ENCODE data around the gene DDX56.

Gene DDX56

DNA sequence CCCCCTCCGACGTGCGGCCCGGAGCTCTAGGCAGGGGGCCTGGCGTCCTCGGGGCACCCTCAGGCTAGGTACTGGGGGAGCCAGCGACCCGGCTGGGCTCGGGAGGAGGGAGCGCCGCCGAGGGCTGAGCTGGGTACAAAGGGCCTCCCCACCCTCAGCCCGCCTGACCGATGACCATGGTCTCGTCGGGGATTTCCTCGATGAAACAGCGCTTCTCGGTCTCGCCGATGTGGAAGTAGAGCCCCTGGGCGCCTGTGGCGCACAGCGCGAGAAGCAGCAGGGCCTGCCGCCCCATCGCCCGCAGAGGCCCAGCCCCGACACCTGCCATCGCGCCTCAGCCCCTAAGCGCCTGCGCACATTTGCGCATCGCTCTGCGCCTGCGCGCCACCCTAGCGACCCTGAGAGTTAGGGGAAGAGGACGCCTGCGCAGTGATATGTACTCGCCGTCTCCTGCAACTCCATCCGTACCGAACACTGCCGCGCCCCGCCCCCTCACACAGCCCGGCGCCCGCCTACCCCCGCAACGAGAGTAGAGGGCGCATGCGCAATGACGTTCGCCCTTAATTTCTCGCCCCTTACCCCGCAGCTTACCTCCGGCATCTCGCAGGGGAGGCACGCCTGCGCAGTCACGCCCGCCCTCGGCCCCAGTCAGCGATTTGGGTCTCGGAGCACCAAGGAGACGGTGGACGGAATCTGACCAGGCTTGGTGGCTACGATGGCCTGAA is 8.3 kb upstream of the DDX56 start, which contains the start of gene TMED4:
Gene TMED4 (minus strand): TSS at position 353 of the 725 bp plus-strand sequence. CDS start 25 bp downstream, at position 328.
- Histone ChIP-seq H3K9me3 (ENCODE audit: low read length) (no peaks in the 10 kb centered on the region), H3K4me1 (ENCODE audit: insufficient read depth, low read length) (peaks cover 10% of the 10 kb centered on the region), H3K27me3 (ENCODE audit: insufficient read depth, low read length) (no peaks in the 10 kb centered on the region), H3K36me3 (ENCODE audit: insufficient read depth, low read length) (peaks cover 26% of the 10 kb centered on the region), H2AFZ (ENCODE audit: low read depth, low read length) (peak within 1 kb of the TSS; percentile 36), H3K4me3 (ENCODE audit: low read length) (peak within 1 kb of the TSS; percentile 86)

GRCh38 chr7:44580945-44581878 is 7.5 kb upstream of the DDX56 start:
- H3K36me3 ChIP-seq (ENCODE audit: insufficient read depth, low read length) = peaks cover 27% of the 10 kb centered on the region
- H3K9me3 ChIP-seq (ENCODE audit: low read length) = no peaks in the 10 kb centered on the region
- peak overlapping the region; percentile 86 for H3K4me3 ChIP-seq (ENCODE audit: low read length)
- H3K4me1 ChIP-seq (ENCODE audit: insufficient read depth, low read length) = peaks cover 10% of the 10 kb centered on the region
- no peak overlapping the region for H2AFZ ChIP-seq (ENCODE audit: low read depth, low read length)
- no peaks in the 10 kb centered on the region for H3K27me3 ChIP-seq (ENCODE audit: insufficient read depth, low read length)

GRCh38 chr7:44576228-44576627 is 2.5 kb upstream of the DDX56 start:
- peaks cover 25% of the 10 kb centered on the region for H3K4me1 ChIP-seq (ENCODE audit: insufficient read depth, low read length)
- H3K27me3 ChIP-seq (ENCODE audit: insufficient read depth, low read length) = no peaks in the 10 kb centered on the region
- no peak overlapping the region for H2AFZ ChIP-seq (ENCODE audit: low read depth, low read length)
- peaks cover 56% of the 10 kb centered on the region for H3K36me3 ChIP-seq (ENCODE audit: insufficient read depth, low read length)
- H3K4me3 ChIP-seq (ENCODE audit: low read length) = no peak overlapping the region
- no peaks in the 10 kb centered on the region for H3K9me3 ChIP-seq (ENCODE audit: low read length)

- Histone ChIP-seq H3K9me3 (ENCODE audit: low read length) (no peaks in the 10 kb centered on the region), H3K4me1 (ENCODE audit: insufficient read depth, low read length) (peaks cover 19% of the 10 kb centered on the region), H3K27me3 (ENCODE audit: insufficient read depth, low read length) (no peaks in the 10 kb centered on the region), H2AFZ (ENCODE audit: low read depth, low read length) (no peak overlapping the region), H3K36me3 (ENCODE audit: insufficient read depth, low read length) (peaks cover 61% of the 10 kb centered on the region), H3K4me3 (ENCODE audit: low read length) (peak overlapping the region; percentile 91)
These were observed 1.3 kb upstream of the DDX56 start for GRCh38 chr7:44575054-44575453.

DNA sequence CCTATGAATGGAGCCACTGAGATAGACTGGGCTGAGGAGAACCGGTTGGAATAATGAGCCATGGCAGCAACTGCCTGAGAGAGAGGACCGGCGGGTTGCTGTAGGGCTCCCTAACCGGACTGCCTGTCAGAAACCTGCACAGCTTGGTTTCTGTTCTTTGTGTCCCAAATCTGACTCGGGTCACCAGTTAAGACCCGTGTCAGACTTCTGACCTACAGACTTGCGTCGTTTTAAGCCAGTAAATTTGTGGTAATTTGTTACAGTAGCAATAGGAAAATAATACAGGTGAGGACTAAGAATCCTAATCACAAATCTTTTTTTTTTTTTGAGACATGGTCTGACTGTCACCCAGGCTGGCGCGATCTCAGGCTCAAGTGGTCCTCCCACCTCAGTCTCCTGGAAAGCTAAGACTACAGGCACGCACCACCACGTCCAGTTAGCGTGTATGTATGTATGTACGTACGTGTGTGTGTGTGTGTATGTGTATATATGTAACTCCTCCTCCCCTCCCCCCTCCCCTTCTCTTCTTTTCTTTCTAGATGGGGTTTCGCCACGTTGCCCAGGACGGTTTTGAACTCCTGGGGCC is 672 bp upstream of the DDX56 start:
- H3K27me3 ChIP-seq (ENCODE audit: insufficient read depth, low read length) = no peaks in the 10 kb centered on the region
- H3K4me3 ChIP-seq (ENCODE audit: low read length) = peak overlapping the region; percentile 91
- H3K4me1 ChIP-seq (ENCODE audit: insufficient read depth, low read length) = peaks cover 19% of the 10 kb centered on the region
- H2AFZ ChIP-seq (ENCODE audit: low read depth, low read length) = no peak overlapping the region
- no peaks in the 10 kb centered on the region for H3K9me3 ChIP-seq (ENCODE audit: low read length)
- peaks cover 61% of the 10 kb centered on the region for H3K36me3 ChIP-seq (ENCODE audit: insufficient read depth, low read length)

GRCh38 chr7:44572771-44573170 is 937 bp downstream of the DDX56 start:
- H3K27me3 ChIP-seq (ENCODE audit: insufficient read depth, low read length) = no peaks in the 10 kb centered on the region
- peak overlapping the region; percentile 91 for H3K4me3 ChIP-seq (ENCODE audit: low read length)
- H3K36me3 ChIP-seq (ENCODE audit: insufficient read depth, low read length) = peaks cover 65% of the 10 kb centered on the region

DNA sequence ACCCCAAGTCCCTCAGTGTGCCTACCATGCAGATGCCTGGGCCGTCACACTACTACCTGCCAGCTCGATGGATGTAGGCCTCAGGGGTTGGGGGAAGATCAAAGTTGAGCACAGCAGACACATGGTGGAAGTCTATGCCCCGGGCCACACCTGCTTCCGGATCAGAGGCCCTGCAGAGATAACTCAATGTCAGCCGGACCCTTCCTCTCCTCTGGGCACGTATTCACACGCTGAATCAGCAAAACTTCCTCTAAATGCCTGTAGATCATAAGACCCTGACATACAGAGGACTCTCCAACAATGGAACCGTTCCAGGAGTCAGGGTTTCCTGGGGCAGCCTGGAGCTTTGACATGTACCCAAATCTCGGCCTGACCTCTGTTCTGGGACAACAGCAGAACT is 3.7 kb downstream of the DDX56 start:
- Histone ChIP-seq H3K4me1 (ENCODE audit: insufficient read depth, low read length) (peaks cover 19% of the 10 kb centered on the region), H3K4me3 (ENCODE audit: low read length) (no peak overlapping the region), H3K36me3 (ENCODE audit: insufficient read depth, low read length) (peaks cover 72% of the 10 kb centered on the region), H3K9me3 (ENCODE audit: low read length) (no peaks in the 10 kb centered on the region), H3K27me3 (ENCODE audit: insufficient read depth, low read length) (no peaks in the 10 kb centered on the region), H2AFZ (ENCODE audit: low read depth, low read length) (no peak overlapping the region)

More at GRCh38 chr7:44572771-44573170, 937 bp downstream of the DDX56 start:
- Histone ChIP-seq H3K9me3 (ENCODE audit: low read length) (no peaks in the 10 kb centered on the region), H2AFZ (ENCODE audit: low read depth, low read length) (no peak overlapping the region), H3K4me1 (ENCODE audit: insufficient read depth, low read length) (peaks cover 19% of the 10 kb centered on the region)

DNA sequence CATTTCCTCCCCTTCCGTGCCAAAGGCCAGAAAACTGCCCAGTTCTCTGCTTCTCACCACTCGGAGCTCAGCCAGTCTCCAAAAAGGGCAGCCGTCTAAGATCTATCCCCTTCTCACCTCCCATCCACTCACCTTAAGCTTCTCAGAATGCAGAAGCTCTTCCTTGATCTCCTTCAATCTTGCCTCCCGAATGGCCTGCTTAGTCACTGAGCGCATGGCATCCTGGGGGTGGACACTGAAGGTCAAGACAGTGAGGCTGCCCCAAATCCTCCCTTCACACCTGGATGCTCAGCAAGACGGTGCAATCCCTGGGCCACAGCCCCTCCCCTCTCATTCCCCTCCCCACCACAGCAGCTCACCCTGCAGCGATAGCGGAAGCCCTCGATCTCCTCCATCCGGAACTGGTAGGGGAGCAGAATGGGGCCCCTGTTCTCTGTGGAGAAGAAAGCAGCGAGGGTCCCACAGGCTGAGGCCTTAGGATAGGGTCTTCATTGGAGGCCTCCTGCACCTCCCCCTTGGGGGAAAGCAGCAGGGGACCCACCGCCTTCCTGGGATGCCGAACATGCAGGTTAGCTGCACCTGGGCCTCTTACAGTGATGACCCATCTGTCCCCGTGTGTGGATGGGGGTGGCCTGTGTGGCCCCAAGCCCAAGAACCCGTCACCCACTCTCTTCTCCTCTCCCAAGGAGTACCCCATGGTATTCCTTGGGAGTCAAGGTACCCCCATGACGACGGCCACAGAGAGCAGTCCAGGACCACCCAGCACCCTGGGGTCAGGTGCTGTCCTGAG is 4.7 kb downstream of the DDX56 start:
- H3K36me3 ChIP-seq (ENCODE audit: insufficient read depth, low read length) = peaks cover 80% of the 10 kb centered on the region
- no peak overlapping the region for H3K4me3 ChIP-seq (ENCODE audit: low read length)
- H3K27me3 ChIP-seq (ENCODE audit: insufficient read depth, low read length) = no peaks in the 10 kb centered on the region
- peaks cover 12% of the 10 kb centered on the region for H3K4me1 ChIP-seq (ENCODE audit: insufficient read depth, low read length)
- no peak overlapping the region for H2AFZ ChIP-seq (ENCODE audit: low read depth, low read length)
- H3K9me3 ChIP-seq (ENCODE audit: low read length) = no peaks in the 10 kb centered on the region

DNA sequence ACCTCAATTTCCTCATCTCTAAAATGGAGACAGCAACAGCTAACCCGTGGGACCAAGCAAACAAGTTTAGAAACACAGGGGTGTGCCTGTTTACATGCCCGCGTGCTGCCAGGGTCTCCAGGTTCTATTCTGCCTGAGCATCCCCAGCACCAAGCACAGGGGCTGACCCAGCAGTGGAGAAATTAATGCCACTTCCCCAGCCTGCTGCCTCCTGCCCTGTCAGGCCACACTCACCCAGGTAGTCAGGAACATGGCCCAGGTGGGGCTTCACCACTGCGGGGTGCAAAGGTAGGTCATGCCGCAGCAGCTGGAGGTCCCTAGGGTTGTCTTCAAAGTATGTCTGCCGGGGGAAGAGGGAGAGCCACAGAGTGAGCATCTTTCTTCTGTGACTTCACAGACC is 5.8 kb downstream of the DDX56 start:
- H3K9me3 ChIP-seq (ENCODE audit: low read length) = no peaks in the 10 kb centered on the region

DNA sequence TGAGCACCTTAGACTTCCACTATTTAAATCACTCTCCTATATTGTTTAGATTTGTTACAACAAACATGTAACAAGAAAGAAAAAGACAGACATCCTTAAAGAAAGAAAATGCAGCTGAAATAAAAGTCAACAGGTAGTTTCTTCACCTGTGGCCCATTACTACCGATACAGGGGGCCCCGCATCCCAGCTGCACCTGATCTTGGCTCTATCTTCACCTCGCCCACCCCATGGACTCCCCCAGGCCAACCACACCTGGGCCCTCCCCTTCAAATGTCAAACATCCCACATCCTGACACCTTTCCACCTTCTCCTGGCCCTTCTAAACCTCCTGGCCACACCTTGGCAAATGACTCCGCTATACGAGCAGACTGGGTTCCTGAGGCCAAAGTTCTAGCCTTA is 7.0 kb downstream of the DDX56 start:
- Histone ChIP-seq H3K9me3 (ENCODE audit: low read length) (no peaks in the 10 kb centered on the region), H3K27me3 (ENCODE audit: insufficient read depth, low read length) (no peaks in the 10 kb centered on the region), H3K36me3 (ENCODE audit: insufficient read depth, low read length) (peaks cover 68% of the 10 kb centered on the region), H2AFZ (ENCODE audit: low read depth, low read length) (no peak overlapping the region), H3K4me3 (ENCODE audit: low read length) (no peak overlapping the region), H3K4me1 (ENCODE audit: insufficient read depth, low read length) (no peaks in the 10 kb centered on the region)

More for the DNA sequence above, 5.8 kb downstream of the DDX56 start:
- no peak overlapping the region for H2AFZ ChIP-seq (ENCODE audit: low read depth, low read length)
- H3K4me1 ChIP-seq (ENCODE audit: insufficient read depth, low read length) = peaks cover 5% of the 10 kb centered on the region
- H3K36me3 ChIP-seq (ENCODE audit: insufficient read depth, low read length) = peaks cover 80% of the 10 kb centered on the region
- H3K4me3 ChIP-seq (ENCODE audit: low read length) = no peak overlapping the region
- H3K27me3 ChIP-seq (ENCODE audit: insufficient read depth, low read length) = no peaks in the 10 kb centered on the region

DNA sequence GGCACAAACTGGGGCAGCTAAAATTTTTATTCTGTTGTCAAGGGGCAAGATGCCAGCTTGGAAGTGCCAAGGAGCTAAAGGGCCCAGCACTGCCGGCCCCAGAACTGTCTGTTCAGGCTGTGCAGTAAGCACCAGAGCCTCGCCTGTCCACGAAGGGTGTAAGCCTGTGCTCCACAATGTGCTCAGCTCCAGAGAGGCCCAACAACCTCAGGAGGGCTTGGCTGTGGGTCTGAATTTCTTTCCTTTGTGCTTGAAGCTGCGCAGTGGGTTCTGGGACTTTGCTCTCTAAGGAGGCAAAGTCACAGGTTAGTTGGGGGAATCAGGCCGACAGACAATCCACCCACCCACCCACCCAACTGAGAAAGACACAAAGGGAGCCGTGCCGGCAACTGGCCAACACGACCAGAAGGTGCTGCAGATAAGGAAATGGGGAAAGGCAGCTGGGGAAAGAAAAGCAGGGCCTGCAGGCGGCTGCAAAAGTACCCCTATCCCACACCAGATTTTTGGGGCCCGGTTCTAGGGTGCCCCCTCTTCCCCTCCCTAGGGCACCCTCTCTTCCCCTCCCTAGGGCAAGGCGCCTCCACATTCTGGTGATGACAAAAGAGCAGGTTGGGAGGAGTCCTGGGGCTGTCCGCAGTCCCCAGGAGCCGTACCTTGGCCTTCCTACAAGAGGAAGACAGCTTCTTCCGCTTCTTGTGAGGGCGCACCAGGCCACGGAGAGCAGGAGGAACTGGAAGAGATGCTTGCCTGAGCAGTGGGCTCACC is 7.7 kb downstream of the DDX56 start:
- Histone ChIP-seq H3K9me3 (ENCODE audit: low read length) (no peaks in the 10 kb centered on the region), H3K4me3 (ENCODE audit: low read length) (no peak overlapping the region), H3K36me3 (ENCODE audit: insufficient read depth, low read length) (peaks cover 62% of the 10 kb centered on the region), H3K4me1 (ENCODE audit: insufficient read depth, low read length) (no peaks in the 10 kb centered on the region), H3K27me3 (ENCODE audit: insufficient read depth, low read length) (no peaks in the 10 kb centered on the region), H2AFZ (ENCODE audit: low read depth, low read length) (no peak overlapping the region)

Data from neuron (in vitro differentiated cells).